K562 treated with DMSO at 1 percent for 24 hours (cell line): ENCODE measurements around the gene BRME1. TPM values are rescaled to one million over a fixed set of nuclear protein-coding genes. Genes with fewer than 3 reads are reported as not detected.

Experiments
- total RNA-seq: library from RNA; unstranded; fragments of 300-600 nt; gene quantifications from 2 replicates; pipeline ENCODE4 v1.2.3, GENCODE V29; 2022; ENCODE audit warnings: low read depth; ENCODE audit not compliant: insufficient read depth

Gene BRME1
- 15.0 and 17.5 TPM in 2 replicates for total RNA-seq

DNA sequence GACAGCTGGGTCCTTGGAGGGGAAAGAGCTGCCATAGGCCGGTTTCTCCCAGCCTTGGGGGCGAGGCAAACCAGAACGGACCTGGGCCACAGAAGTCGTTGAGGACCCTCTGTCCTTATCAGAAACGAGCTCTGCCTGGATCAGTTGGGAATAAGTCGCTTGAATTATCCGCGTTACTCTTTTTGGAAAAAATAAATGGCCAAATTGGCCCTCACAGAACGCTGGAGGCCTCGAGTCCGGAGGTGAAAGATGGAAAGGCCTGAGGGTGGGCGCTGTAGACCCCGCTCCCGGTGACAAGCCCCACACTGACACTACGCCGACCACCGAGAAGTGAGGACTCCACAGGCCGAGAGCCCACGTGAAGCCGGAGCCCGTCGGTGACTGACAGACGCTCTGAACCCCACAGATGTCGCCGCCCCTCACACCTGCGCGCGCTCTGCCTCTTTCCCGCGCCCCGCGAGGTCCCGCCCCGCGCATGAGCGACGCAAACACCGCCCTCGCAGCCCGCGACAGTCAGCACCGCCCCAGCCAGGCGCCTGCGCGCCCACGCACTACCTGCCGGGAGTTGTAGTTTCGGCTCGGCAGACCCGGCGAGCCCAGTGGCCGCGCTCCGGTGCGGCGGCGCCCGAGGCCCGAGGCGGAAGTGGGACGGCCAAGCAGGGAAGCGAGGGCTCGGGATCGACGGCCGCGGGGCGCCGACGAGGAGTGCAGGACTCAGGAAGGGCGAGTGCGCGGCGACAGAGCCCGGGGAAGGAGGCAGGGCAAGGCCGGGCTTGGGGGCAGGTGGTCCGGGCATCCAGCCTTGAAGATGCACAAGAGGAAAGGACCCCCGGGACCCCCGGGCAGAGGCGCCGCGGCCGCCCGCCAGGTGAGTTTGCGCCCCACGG lies at the start of gene BRME1, which contains the start of gene CC2D1A:
BRME1 (minus strand) TSS at position 484 of the 887 bp plus-strand sequence. CDS start 1,225 bp downstream, outside the sequence.
CC2D1A (plus strand) TSS at position 568 of the 887 bp plus-strand sequence; CDS start at position 809, 241 bp downstream.

GRCh38 chr19:13952154-13952930 lies 46.4 kb upstream of the BRME1 start, which contains the start of gene DCAF15:
Gene DCAF15, plus strand, starts transcription at chr19:13952509. Its CDS starts 4 bp downstream, at chr19:13952513.

DNA sequence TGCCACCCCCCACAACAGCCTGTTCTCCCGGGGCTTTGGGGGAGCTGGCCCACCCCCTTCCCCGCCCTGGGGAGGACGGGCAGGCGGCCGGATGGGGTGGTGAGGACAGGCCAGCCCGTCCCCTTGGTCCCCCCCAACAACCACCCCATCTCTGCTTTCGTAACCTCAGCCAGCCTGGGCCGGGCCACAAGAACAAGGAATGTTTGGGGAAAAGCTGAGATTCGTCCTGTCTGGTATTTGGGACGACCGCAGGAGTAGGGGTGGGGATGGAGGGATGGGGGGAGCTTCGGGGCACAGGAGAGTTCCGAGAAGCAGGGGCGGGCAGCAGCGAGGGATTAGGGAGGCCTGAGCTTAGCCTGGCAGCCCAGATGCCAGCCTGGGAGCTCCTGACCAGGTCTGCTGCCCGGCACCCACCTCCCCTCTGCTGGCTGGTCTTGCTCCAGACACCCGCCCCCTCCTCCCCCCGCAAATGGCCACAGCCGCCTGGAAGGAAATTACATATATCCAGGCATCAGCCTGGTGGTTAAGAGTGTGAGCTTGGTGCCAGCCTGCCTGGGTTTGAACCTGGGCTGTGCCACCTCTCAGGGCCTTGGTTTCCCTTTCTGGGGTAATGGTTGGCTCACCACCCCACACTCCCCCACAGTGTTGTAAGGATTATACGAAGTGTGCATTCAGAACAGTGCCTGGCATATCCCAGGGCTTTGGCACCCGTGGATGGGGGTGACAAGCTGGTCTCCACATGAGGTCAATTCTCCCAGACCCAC lies 32.6 kb upstream of the BRME1 start, which contains the start of gene PODNL1:
PODNL1 (minus strand) TSS at position 117 of the 764 bp plus-strand sequence. CDS start 236 bp downstream, outside the sequence.

GRCh38 chr19:13876834-13877233 lies 29.1 kb downstream of the BRME1 start, which contains the start of gene NANOS3:
Gene NANOS3, plus strand, starts transcription at chr19:13877134. Its CDS starts 115 bp downstream, at chr19:13877249.

Other genes with a start within 250 kb of the BRME1 start
- 53.2 and 57.5 TPM in 2 replicates for gene MRI1, start 141.6 kb downstream of the BRME1 start, total RNA-seq
- 133 and 137 TPM in 2 replicates for gene C19orf53, start 131.7 kb downstream of the BRME1 start, total RNA-seq
- gene ZSWIM4, start 110.7 kb downstream of the BRME1 start, total RNA-seq: 21.0 and 21.5 TPM in 2 replicates
- gene NANOS3, start 29.0 kb downstream of the BRME1 start, total RNA-seq: not detected in 2 replicates
- 49.7 TPM in 2 replicates for gene CC2D1A, start 84 bp upstream of the BRME1 start, total RNA-seq
- gene PODNL1, start 32.3 kb upstream of the BRME1 start, total RNA-seq: 2.7 and 3.7 TPM in 2 replicates
- gene DCAF15, start 46.4 kb upstream of the BRME1 start, total RNA-seq: 73.7 and 80.9 TPM in 2 replicates
- gene RFX1, start 100.2 kb upstream of the BRME1 start, total RNA-seq: 16.8 and 17.3 TPM in 2 replicates
- gene RLN3, start 122.0 kb upstream of the BRME1 start, total RNA-seq: not detected in 2 replicates
- 14.0 and 16.1 TPM in 2 replicates for gene IL27RA, start 125.6 kb upstream of the BRME1 start, total RNA-seq
- 4.6 and 4.8 TPM in 2 replicates for gene PALM3, start 156.0 kb upstream of the BRME1 start, total RNA-seq
- 3.4 and 5.9 TPM in 2 replicates for gene MISP3, start 166.7 kb upstream of the BRME1 start, total RNA-seq
- 2.2 TPM in 1 of 2 replicates, not detected in the other for gene C19orf67, start 179.7 kb upstream of the BRME1 start, total RNA-seq
- gene SAMD1, start 184.6 kb upstream of the BRME1 start, total RNA-seq: 53.7 and 55.6 TPM in 2 replicates
- gene PRKACA, start 211.6 kb upstream of the BRME1 start, total RNA-seq: 116 and 118 TPM in 2 replicates
- gene ASF1B, start 230.5 kb upstream of the BRME1 start, total RNA-seq: 219 and 265 TPM in 2 replicates